NCI-H1092 treated with DMSO at 0.1 percent for 48 hours (cell line): ENCODE results near the gene GABRG3.

Experiments
- DNase-seq: peaks from one replicate; lab custom pipeline; 2025; lab: John Stamatoyannopoulos, UW

The GABRG3 gene

DNA sequence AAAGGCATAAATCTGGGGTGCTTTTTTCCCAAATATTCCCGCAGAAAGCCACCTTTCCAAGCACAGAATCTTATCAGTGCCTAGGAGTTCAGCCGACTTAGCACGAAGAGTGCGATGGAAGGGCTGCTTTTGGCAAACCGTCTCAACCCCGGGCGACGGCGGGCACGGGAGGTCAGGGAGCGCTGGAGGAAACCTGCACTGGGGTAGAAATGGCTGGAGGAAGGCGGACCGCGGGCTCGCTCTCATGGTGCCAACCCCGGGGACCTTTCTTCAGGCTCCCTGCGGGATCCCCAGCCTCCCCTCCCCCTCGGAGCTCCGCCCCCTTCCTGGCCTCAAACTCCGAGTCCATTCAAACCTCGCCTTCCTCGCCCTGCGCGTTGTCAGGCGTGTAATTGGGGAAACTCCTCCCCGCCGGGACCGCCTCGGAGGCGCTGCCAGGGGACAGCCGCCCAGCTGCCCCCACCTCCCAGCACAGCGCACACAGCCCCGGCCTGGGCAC, at the start of gene GABRG3:
GABRG3 (plus strand) TSS at position 470 of the 499 bp plus-strand sequence.
- DNase-seq = no peak

DNA sequence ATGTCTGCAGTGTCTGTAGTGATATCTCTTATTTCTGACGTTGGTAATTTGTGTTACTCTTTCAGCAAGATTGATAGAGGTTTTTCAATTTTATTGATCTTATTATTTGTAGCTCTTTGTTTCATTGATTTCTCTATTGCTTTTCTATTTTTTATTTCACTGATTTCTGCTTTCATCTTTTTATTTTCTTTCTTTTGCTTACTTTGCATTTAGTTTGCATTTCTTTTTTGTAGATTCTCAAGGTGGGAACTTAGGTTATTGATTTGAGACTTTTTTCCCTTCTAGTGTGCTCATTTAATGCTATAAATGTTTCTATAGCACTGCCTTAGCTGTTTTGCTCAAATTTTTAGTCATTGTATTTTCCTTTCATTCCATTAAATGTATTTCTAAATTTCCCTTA, 49.5 kb upstream of the GABRG3 start:
- DNase-seq = no peak

DNA sequence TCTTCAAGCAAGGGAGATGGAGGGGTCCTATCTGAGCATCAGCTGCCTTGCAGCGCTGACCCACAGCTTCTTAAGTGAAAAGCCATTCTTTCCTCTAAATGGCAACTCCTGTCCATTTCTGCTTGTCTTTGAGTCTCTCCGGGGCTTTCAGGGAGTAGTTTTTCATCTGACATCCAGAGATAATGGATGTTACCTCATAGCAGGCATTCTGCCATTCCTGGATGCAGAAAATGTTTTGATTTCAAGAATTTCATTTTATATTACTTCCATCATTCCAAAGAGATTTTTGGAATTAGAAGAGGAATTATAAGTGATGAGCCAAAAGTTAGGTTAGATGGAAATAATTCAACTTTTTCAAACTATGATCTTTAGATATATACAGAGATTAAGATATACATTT, 44.9 kb upstream of the GABRG3 start:
- no peak for DNase-seq

DNA sequence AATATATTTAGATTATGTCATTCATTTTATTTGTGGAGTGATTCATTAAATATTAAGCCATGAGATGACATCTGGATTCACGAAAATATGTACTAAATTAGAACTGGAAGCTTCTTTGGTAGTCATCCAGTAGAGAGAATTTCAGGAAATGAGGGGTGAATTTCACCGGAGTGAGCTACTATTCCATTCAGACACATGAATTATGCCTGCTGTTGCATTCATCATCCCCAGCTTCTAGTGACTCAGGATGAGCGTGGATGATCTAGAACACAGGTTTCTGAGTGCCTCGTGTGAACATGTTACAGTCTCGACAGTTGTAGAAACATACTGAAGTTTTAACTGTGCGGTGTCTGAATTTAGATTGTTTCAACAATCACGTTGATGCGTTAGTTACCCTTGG, 42.9 kb upstream of the GABRG3 start:
- no peak for DNase-seq

DNA sequence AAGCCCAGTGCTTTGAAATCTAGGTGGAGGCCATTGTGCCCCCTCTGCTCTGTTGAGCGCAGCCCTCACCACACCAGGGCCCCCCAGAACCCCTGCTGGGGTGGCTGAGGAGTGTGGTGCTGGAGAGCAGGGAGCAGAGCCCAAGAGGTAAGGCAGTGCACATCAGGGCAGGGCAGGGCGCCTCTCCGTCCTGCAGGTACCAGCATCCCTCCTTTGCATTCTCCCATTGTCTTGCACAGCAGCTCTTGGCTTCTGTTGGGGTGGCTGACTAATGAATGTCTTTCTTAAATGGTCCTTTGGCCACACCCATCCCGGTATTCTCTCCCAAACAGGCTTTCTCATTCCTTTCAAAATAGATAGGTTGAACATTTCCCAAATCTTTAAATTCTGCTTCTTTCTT, 41.4 kb upstream of the GABRG3 start:
- DNase-seq = no peak

DNA sequence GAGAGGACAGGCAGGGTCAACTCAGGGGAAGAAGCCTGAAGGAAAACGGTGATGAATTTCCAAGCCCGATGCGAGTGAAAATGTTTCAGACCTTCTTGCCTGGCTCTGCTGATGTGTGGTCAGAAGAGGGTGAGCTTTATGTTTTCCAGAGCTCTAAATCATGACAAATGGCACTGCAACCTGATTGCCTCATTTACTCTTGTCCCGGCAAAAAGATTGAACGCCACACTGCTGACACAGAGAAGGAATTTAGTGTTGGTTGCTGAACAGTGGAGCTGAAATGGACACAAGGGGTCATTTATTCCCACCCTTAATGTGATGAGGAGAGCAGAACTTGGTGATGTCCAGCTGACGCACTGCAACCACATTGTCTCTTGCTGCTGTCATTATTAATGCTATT, 36.1 kb upstream of the GABRG3 start:
- no peak for DNase-seq

DNA sequence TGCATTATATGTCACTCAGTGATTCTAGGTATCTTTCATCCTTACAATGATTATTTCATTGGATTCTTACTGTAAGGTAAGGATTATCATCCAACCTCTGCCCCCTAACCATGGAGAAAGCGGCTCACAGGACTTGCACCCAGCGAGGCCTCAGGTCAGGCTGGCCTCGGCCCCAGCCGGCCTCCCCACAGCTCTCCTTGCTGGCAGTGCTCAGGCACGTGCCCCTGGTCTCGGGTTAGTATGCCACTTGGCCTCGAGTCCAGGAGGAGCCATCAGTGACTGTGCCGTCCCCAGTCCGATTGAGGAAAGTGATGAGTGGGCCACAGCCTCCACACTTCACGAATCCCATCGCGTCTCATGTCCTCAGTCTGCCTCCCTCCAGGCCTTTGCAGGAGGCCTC, 35.7 kb upstream of the GABRG3 start:
- no peak for DNase-seq

DNA sequence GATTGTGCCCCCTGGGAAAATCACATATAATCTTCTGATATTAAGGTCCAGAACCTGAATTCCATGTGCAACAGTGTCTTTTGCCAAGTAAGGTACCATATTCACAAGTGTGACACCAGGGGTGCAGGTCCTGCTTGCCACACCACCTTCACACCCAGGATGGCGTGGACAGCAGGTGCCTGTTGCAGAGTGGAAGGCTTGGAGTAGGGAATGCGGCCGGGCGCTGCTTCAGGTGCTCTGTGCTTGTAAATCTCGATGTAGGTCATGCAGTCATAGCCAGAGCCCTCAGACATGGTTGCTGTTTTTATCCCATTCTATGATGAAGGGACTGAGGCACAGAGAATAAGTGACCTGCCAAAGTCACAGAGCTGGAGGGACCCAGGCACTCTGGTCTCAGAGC, 34.5 kb upstream of the GABRG3 start:
- no peak for DNase-seq

DNA sequence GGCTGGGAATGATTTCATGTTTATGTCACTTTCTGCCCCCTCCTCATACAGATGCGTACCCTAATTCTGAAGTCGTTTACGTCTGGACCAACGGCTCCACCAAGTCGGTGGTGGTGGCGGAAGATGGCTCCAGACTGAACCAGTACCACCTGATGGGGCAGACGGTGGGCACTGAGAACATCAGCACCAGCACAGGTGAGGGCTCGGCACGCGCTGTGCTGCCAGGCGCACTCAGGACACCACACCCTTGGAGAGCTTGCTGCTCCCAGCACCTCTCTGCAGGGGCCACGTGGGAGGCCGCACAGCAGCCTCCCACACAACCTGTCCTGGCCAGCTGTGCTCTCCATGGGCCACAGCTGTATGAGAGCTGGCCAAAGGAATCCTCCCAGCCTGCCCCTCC, 33.8 kb upstream of the GABRG3 start:
- no peak for DNase-seq

DNA sequence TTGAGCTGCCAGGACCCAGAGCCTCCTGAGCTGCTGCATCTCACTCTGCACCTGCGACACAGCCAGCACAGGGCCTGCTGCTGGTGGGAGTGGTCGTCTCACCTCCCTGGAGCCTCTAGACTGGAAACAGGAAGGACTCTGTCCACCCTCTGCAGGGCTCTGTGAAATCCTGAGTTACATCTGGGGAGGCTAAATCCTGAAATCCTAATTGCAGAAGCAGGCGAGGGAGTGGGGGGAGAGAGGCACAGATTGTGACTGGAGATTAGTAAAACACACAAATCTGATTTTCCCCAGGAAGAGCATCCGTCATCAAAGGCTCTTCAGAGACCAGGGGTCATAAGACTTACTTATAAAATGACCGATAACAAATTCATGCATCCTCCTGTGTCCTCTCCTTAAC, 31.6 kb upstream of the GABRG3 start:
- DNase-seq = no peak

DNA sequence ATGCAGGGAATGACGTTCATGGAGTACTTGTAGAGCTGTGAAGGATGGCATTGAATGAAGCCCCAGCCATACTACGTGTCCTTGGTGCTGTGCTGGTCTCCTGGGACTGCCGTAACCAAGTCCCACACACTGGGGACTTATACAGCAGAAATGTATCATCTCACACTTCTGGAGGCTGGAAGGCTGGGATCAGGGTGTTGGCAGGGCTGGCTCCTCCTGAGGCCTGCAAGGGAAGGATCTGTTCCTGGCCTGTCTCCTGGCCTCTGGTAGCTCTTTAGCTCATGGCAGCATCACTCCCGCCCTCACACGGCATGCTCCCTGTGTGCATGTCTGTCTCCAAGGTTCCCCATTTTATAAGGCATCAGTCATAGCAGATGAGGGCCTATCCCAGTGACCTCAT, 29.5 kb upstream of the GABRG3 start:
- DNase-seq = no peak

DNA sequence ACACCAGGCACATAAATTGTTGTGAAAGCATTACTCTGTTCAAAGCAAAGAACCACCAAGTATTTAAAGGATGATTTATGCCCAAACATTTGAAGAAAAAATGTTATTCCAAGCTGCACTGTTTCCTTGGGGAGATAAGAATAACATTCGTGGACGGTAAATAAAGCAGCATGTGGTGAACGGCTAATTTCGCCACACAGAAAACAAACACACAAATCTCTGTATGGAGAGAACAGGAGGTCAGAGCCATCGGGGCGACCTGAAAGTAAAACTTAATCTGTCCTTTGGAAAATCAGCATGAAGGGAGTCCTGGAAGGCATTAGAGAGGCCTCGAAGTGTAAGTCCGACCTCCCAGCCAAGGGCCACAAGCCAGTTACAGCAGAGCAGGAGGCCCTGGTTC, 27.1 kb upstream of the GABRG3 start:
- no peak for DNase-seq

DNA sequence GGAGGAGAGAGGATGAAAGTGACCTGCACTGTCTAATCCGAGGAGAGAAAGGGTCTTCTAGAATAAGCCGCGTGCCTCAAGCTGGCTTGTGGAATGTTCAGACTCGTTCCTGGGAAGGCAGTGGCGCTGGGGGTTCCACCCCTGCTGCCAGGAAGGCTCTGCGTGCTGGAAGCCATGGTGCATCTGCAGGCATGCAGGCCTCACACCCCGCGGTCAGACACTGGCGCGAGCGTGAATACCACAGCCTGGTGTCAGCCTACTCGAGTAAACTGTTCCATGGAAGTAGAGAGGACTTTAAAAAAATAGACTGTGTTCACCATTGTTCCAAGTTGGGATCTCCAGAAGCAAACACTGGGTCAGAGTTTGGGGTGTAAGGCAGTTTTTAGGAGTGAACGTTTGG, 25.9 kb upstream of the GABRG3 start:
- no peak for DNase-seq

DNA sequence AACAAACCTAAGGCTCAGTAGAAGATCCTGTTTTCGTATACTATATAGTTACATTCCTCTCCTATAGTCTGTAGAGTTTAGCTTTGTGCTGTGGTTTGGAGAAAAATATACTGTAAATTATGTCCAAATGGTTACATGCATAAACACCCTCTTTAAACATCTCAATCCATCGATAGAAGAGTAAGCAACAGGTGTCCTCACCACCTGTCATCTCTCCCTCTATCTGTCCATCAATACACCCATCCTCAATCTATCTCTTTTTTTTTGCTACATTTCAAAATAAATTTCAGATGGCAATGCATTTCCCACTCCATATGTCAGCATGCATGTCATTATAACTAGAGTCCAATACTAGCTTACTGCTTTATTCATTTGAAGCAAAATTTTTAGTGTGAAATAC, 21.0 kb upstream of the GABRG3 start:
- DNase-seq = no peak

DNA sequence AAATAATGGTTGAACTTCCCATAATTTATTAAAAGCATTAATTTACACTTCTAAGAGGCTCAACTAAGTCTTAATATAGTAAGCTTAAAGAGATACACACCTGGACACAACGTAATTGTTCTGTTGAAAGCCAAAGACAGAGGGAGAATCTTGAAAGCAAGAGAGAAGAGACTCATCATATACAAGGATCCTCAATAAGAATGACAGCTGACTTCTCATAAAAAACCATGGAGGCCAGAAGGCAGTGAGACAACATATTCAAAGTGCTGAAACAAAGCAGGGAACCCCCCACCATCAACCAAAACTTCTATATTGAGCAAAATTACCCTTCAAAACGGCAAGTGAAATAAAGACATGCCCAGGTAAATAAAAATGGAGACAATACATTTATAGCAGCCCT, 16.6 kb upstream of the GABRG3 start:
- no peak for DNase-seq

DNA sequence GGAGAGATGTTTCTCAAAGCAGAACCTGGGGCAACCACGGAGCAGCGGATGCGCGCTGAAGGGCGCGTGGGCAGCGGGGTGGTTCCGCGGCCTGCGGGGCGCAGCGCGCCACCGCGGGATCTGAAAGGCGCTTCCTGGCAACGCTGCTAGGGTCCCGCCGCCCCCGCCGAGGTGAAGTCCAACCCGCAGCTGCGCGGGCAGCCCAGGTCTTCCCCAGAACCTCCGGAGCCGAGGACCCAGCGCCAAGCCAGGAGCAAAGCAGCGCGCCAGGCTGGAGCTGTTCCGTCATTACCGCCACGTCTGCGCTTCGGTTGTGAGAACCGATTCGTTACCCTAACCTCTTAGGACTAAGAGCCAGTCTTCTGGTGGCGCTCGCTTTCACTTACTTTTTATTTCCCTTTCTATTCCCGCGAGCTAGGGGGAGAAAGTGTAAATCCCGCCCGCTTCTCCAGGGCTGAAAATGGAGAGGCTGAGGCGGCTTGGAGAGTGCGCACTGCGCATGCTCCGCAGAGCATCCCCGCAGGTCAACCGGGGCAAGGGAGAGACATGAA, 3.2 kb upstream of the GABRG3 start:
- peak; percentile 64 for DNase-seq

DNA sequence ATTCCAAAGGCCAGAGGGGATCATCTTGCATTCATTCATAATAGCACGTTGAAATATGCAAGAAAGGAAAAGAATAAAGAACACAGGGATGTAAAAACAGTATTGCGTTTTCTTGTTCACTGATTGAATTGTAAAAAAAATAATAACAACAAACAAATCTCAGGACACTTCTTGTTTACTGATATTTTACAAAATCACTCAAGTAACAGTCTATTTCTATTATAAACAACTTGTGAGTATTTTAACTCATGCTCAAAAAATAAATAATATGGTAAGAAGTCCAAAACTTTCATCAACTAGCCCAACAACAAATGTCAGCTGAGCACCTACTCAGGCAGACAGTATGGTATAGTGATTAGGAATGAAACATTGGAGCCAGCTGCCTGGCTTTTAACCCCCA, 2.2 kb upstream of the GABRG3 start:
- no peak for DNase-seq

DNA sequence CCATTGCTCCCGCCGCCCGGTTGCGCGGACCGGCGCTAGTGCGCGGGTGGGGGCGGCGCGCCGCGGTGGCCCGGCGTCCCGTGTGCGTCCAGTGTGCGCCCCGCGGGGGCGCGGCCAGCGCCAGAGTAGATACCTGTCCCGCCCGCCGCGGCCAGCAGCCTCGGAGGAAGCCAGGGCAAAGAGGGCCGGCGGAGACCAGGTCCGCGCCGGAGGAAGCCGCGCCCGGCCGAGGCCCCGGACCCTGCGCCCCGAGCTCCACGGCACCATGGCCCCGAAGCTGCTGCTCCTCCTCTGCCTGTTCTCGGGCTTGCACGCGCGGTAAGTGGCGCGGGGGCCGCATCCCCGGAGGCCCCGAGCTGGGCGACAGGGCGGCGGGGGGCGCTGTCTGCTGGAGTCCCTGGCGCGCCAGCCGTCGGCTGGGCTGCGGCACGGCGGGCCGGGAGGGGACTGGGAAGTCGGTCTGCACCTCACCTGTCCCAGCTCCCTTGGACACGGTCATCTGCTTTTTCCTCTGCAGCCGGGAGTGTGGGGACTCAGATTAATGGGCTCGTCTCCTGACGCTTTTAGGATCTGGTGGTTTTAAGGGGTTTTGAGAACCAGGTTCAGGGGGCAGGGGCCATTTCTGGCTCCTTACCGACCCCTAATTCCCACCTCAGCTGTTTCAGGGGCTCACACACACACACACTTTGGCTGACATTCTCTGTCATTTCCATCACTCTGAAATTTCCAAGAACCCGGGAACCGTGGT, 464 bp downstream of the GABRG3 start:
- DNase-seq = no peak

DNA sequence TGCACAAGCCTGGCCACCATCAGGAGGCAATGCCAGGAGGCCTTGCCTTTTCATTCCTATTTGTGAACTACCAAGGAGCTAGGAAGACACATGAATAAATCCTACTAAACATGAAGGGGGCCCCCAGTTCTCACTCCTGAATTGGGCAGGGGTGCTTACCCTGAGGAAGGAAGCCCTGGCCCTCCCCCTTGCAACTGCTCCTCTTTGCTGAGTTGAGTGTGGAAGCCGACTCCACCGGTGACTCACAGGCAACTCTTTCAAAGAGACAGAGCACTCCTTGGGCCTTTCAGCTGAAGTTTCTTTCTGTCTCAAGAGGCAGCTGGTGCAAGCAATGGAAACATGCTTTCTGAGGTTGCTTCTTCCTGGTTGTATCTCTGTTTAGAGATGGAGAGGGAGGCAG, 1.7 kb downstream of the GABRG3 start:
- no peak for DNase-seq

DNA sequence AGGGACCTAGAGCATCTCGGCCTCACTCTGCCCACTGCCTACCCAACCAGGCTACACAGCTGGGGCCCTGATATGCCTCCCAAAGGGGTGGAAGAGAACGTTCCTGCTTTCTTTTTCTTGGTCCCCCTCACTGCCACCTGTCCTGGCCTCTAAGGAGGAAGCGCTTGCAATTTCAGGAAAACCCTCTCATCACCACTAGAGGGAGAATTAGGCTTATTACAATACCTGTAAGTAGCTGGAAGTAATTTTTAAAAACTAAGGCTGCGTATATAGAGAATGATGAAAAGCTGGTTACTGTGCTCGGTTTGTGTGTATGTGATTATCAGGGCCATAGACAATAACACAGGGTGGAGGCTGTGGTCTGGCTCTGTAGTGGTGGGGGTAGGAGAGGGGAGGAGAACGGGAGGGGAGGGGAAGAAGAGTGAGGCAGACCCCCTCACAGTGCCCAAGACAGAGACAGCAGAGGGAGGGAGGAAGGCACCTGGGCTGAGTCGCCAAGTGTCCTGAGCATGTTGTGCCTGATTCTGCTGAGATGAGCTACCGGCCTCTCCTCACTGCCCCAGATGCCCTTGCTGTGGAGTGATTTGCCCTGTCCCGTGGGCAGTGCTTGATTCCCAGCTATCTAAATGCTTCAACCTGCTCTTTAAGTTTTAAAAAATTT, 3.3 kb downstream of the GABRG3 start:
- peak; percentile 24 for DNase-seq

DNA sequence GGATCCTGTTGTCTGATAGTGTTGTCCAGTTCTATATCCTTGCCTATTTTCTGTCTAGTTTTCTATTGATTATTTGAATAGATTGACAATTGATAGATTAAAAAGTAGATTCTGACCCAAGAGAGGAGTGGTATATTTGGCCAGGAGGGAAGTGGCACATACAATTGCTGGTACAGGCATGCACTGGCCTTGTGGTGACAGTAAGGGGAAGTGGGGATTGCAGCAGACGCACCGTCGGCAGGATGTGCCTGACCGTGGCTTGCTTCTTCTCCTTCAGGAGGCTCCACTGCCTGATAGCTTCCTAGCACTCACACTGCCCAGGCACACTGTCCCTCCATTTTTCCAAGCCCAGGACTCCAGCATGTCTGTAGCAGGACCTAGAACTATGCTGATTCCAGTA, 10.5 kb downstream of the GABRG3 start:
- DNase-seq = no peak

DNA sequence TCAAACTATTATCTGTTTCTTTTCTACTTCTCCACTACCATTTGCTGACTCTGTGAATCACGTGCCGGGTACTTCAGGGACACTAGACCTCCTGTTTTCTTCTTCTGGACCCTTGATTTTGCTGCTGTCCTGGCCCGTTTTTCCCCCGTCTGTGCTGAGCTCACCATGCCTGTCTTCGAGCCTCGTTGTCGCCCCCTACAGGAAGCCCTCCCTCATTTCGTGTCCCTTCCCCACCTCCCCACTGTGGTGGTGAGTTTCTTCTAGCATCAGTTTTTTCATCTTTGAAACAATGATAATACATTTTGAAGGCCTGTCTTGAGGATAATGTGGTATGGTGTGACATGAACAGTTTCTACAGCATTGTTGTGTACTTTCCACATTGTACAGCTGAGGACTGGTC, 12.8 kb downstream of the GABRG3 start:
- DNase-seq = no peak

DNA sequence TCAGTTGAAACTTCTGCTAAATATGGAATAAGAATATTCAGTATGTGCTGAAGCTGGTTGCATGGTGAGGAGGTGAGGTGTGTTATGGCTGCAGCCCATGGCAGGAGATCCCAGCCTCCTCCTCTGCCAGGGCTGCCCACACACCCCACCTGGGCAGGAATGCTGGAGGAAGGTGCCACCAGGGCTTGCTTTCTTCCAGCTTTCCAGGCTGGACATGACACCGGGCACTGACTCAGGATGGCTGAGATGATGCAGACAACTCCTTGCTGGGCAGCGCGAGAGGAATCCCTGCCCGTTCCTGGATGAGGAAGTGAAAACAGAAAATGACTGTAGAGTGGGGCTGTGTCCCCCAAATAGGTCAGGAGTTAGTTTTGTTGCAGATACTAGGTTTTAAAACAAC, 14.1 kb downstream of the GABRG3 start:
- no peak for DNase-seq

DNA sequence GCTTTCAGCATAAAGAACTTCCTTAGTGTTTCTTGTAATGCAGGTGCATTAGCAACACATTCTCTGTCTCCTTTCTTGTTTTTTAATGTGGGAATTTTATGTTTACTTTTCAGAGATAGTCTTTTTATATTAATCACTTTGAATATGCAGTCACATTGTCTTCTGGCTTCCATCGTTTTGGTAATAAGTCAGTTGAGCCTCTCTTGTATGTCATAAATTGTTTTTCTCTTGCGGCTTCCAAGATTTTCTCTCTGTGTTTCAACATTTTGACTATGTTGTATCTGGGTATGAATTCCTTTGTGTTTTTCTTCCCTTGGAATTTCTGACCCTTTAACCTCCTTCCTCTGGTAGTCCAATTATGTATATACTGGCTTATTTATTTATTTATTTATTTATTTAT, 25.3 kb downstream of the GABRG3 start:
- DNase-seq = no peak
